IPS DF 6.9 (cell line): Measurements from ENCODE around the gene MARK3.

Experiments
- DNase-seq: peaks from one replicate; pipeline ENCODE4 v3.0.0-alpha.2; 2013; ENCODE audit warnings: low read depth, low spot score
- H3K27ac ChIP-seq: one replicate; pipeline ENCODE4 v1.5.1; 2013; ENCODE audit warnings: low read length, control low read depth
- H3K27me3 ChIP-seq: 2 replicates; pipeline ENCODE4 v1.6.1; 2013; ENCODE audit warnings: mild to moderate bottlenecking, low read length; ENCODE audit not compliant: control insufficient read depth, insufficient read depth
- H3K36me3 ChIP-seq: 2 replicates; pipeline ENCODE4 v1.6.1; 2013; ENCODE audit warnings: low read length; ENCODE audit not compliant: control insufficient read depth, insufficient read depth
- H3K4me1 ChIP-seq: 2 replicates; pipeline ENCODE4 v1.6.1; 2013; ENCODE audit warnings: low read length; ENCODE audit not compliant: control insufficient read depth, insufficient read depth
- H3K4me3 ChIP-seq: 2 replicates; pipeline ENCODE4 v1.5.1; 2013; ENCODE audit warnings: mild to moderate bottlenecking, low read length
- H3K9me3 ChIP-seq: 2 replicates; pipeline ENCODE4 v1.6.1; 2013; ENCODE audit warnings: low read length, inconsistent platforms; ENCODE audit not compliant: control insufficient read depth, insufficient read depth
- WGBS: extraction: QIAGEN DNeasy Blood & Tissue Kit; methylation state at CpG from one replicate; pipeline ENCODE4 v1.1.7; 2013; ENCODE audit warnings: mixed read lengths, missing lambda C conversion rate; ENCODE audit not compliant: insufficient read length, insufficient coverage; 5-methylcytosine and 5-hydroxymethylcytosine counted together

MARK3 gene

DNA sequence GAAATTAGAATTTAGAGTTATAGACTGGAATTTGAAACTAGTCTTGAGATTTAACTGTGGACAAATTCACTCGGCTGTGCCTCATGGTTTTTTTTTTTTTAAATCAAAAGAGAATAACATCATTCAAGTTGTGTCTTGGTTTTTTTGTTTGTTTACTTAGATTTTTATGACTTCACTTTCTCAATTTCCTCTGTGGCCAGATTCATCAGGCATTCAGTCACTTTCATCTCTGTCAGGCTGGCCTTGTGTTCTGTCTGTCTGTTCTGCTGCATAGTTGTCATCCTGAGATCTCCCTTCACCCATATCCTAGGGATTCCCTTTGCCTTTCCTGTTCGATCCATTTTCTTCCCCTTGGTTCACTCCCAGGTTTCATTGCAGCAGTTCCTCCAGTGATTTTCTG lies 10.0 kb downstream of the MARK3 start:
- H3K4me3 ChIP-seq, result no peak overlapping the region
- no peak for DNase-seq
- H3K4me1 ChIP-seq, result no peaks in the 10 kb centered on the region
- H3K36me3 ChIP-seq, result no peaks in the 10 kb centered on the region
- H3K27me3 ChIP-seq, result no peaks in the 10 kb centered on the region
- no peaks in the 10 kb centered on the region for H3K9me3 ChIP-seq
- H3K27ac ChIP-seq, result no peak overlapping the region
- WGBS, result no CpG with 5 or more reads among the region's 2 CpGs

DNA sequence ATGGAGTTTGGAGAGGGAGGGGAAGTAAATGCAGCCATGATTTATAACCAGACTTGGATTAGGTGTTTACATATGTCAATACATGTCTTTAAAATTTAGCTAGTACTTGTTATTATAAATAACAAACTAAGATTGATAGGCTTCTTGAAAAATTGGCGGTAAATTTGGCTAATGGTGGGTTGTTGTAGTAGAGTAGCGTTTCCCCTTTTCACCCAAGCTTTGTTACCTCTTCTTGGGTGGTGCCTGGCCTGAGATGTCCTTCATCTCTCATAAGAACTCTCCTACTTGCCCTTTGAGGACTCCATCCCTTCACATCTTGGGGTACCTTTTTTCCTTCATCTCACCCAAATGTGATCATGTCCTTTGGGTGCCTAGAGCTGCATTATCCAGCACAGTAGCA lies 11.2 kb downstream of the MARK3 start:
- no peaks in the 10 kb centered on the region for H3K4me1 ChIP-seq
- no CpG with 5 or more reads among the region's 2 CpGs for WGBS

DNA sequence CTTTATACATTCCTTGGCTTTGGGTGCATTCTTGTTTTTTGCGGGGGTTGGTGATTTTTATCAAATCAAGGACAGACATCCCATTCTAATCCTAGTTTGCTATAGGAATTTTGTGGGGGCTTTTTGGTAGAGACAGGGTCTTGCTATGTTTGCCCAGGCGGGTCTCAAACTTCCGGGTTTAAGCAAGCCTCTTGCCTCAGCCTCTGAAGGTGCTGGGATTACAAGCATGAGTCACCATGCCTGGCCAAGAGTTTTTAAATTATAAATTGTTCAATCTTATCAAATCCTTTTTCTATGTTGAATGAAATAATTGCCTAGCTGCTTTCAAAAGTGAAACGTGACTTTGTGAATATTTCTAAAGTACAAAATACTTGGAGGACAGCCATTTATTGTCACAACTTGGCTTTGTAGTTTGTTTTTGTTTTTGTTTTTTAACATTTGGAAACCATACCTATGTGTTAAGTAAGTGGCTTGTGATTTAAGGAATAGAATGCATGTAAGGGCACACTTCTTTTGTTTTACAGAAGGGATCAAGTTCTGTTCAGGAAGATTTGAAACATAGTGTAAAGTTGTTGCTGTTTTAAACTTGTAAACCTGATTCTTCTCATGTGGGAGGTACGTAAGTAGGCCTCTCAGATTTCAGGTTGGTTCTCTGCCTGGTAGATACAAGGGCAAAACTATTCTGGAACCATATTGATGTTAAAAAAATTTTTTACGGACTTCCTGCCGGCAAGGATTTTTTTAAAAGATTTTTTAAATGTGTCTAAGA lies 13.4 kb downstream of the MARK3 start:
- Histone ChIP-seq H3K27me3 (no peaks in the 10 kb centered on the region), H3K27ac (no peak overlapping the region), H3K4me1 (no peaks in the 10 kb centered on the region), H3K4me3 (no peak overlapping the region), H3K36me3 (no peaks in the 10 kb centered on the region), H3K9me3 (no peaks in the 10 kb centered on the region)
- no peak for DNase-seq
- WGBS, result no CpG with 5 or more reads among the region's 7 CpGs

More for the DNA sequence above, 11.2 kb downstream of the MARK3 start:
- no peak for DNase-seq
- no peak overlapping the region for H3K27ac ChIP-seq
- no peaks in the 10 kb centered on the region for H3K36me3 ChIP-seq
- no peaks in the 10 kb centered on the region for H3K9me3 ChIP-seq
- no peaks in the 10 kb centered on the region for H3K27me3 ChIP-seq
- no peak overlapping the region for H3K4me3 ChIP-seq

DNA sequence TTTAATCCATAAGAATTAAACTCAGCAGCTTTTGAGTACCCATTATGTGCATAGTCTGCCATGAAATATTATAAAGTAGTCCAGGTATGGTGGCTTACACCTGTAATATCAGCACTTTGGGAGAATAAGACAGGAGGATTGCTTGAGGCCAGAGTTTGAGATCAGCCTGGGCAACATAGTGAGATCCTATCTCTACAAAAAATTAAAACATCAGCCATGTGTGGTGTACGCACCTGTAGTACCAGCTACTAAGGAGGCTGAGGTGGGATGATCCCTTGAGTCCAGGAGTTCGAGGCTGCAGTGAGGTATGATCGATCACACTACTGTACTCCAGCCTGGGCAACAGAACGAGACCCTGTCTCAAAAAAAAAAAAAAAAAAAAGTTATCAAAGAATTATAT lies 15.3 kb downstream of the MARK3 start:
- Histone ChIP-seq H3K9me3 (no peaks in the 10 kb centered on the region), H3K27ac (no peak overlapping the region), H3K27me3 (no peaks in the 10 kb centered on the region), H3K36me3 (no peaks in the 10 kb centered on the region), H3K4me3 (no peak overlapping the region), H3K4me1 (no peaks in the 10 kb centered on the region)
- no peak for DNase-seq
- WGBS, result no CpG with 5 or more reads among the region's 4 CpGs

DNA sequence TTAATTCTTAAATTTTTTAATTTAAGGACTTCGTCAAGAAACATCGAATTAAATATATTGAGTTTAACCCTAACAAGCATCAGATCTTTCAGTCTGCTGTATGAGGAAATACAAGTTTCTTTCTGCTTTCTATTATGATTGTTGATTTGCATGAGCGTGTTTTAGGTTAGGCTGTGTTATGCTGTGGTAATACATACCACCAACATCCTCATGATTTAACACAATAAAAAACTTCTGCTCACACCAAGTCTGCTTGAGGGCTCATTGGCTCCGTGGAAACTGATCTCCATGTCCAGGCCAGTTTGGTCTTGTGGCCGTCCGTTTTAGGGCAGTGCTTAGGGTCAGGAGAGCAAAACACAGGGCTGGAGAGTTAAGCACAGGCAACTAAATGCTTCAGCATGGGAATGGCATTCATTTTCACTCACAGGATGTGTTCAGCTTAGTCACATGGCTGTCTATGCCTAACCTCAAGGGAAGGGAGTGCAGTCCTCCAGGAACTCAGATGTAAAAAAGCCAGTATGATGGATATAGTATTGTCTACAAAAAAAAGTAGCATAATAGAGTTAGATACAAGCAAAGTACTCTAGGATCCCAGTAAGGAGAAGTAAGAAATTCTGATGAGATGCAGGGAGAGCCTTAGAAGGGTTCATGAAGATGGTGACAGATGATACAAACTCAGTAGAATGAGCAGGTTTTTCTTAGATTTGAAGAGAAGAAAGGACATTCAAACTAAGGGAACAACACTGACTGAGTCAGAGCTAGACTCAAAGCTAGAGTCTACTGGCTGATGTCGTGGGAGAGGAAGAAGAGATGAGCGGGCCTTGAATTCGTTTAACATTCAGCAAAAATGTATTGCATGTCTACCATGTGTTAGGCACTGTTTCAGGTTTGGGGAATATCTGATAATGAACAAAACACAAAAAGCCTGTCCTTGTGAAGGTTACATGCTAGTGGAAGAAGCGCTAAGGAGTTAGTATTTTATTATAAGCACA lies 16.3 kb downstream of the MARK3 start:
- Histone ChIP-seq H3K27ac (no peak overlapping the region), H3K27me3 (no peaks in the 10 kb centered on the region), H3K4me3 (no peak overlapping the region), H3K9me3 (no peaks in the 10 kb centered on the region), H3K4me1 (no peaks in the 10 kb centered on the region), H3K36me3 (no peaks in the 10 kb centered on the region)
- WGBS, result no CpG with 5 or more reads among the region's 10 CpGs
- no peak for DNase-seq

DNA sequence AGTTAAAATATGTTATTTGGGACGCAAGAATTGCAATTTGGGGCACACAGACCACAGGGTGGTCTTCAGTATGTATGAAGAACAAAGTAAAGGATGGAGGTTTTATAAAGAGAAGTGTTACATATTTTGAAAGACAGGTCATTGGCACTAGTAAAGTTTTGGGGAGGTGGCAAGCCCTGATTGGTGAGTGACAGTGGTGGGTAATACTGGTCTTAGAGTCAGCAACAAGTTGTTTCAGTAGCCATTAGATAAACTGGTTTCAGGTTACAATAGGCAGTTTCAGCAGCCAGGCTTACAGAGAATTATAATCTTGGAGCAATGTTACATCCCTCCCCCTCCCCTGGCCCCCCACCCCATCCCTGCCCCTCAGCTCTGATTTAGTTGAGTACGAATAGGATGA lies 17.5 kb downstream of the MARK3 start:
- no peak overlapping the region for H3K27ac ChIP-seq
- no CpG with 5 or more reads among the region's 2 CpGs for WGBS
- H3K4me3 ChIP-seq, result no peak overlapping the region
- DNase-seq, result no peak
- H3K4me1 ChIP-seq, result no peaks in the 10 kb centered on the region
- H3K36me3 ChIP-seq, result no peaks in the 10 kb centered on the region
- no peaks in the 10 kb centered on the region for H3K27me3 ChIP-seq
- H3K9me3 ChIP-seq, result no peaks in the 10 kb centered on the region

DNA sequence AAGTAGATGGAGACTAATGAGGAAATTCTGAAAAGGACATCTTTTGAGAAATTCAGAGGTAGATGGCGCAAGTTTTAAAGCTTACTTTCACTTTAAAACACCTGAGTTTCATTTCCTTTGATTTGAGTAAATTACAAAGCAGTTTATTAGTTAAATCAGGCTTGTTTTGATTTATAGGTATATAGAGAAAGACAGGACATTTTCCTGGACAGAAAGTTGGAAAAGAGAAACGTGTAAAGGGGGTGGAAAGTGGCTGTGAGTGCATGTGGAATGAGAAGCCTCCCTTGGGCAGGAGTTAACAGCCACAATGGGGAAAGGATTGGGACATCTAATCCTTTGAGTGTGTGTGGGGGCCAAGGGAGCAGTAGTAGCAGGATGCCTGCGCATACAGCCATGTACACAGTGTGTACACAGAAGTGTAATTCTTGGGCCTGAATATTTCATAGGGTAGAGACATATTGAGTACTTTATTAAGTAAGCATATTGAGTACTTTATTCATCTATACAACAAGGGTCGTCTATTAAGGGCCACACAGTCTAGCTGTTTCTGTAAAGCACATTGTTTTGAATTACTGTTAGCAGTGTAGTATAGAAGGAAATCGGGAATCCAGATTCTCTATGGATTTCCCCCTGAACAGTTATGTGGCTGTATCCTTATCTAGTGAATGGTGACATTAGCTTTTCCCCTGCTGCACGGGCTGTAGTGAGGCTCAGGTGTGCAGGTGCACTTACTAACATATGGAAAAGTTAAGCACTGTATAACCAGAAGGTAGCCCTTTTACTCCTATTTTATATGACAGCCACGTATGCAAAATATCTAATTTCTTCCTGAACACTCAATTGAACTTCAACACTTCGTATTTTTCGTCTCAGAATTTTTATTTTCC lies 19.1 kb downstream of the MARK3 start:
- no peak overlapping the region for H3K4me3 ChIP-seq
- no peaks in the 10 kb centered on the region for H3K36me3 ChIP-seq
- no peaks in the 10 kb centered on the region for H3K9me3 ChIP-seq
- no peaks in the 10 kb centered on the region for H3K4me1 ChIP-seq
- DNase-seq, result no peak
- no peak overlapping the region for H3K27ac ChIP-seq
- 100% methylated on average over 3 of the region's 9 CpGs for WGBS
- no peaks in the 10 kb centered on the region for H3K27me3 ChIP-seq

DNA sequence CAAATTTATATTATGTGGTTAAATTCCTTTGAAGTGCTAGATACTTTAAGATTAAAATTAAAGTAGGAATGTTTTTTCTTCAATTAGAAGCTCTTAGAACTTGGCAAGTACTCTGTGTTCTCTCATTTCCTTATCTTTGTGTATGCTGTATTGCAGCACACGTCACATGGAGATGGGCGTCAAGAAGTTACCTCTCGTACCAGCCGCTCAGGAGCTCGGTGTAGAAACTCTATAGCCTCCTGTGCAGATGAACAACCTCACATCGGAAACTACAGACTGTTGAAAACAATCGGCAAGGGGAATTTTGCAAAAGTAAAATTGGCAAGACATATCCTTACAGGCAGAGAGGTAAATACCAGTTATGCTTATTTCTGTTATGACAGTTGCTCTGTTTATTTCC lies 19.7 kb downstream of the MARK3 start:
- H3K36me3 ChIP-seq, result no peaks in the 10 kb centered on the region
- no peaks in the 10 kb centered on the region for H3K27me3 ChIP-seq

DNA sequence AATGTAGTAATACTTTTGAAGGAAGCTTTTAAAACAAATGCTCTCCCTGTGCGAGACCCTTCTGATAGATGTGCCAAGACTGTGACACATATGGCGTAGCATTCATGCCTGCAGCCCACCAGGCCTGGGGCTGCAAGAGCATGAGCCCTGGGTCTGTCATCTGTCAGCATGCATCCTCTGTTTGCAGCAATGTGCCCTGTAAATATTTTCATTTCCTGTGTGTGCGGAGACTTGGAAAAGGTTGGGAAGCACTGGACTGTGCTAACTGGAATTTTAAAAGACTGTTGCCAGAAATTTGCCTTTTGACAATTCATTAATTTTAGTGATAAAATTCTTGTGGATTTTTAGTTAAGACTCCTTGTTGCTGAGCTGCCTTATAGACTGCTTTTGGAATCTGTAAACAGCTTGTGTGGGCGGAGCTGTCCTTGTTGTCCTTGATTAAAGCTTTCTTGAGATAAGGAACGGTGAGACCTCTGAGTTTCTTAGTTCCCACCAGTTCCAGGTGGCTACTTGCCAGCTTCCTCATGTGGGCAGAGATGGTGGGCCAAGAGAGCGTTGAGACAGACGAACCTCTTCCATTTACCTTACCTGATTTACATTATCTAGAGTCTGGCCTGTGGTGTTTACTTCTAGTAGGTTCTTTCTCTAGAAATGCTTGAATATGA lies 23.4 kb downstream of the MARK3 start:
- WGBS, result no CpG with 5 or more reads among the region's 7 CpGs
- peaks cover 3% of the 10 kb centered on the region; the same call in 1 of the 2 replicates for H3K36me3 ChIP-seq
- no peaks in the 10 kb centered on the region for H3K27me3 ChIP-seq
- H3K27ac ChIP-seq, result no peak overlapping the region
- no peaks in the 10 kb centered on the region for H3K4me1 ChIP-seq
- no peaks in the 10 kb centered on the region for H3K9me3 ChIP-seq
- no peak for DNase-seq
- no peak overlapping the region for H3K4me3 ChIP-seq

More for the DNA sequence above, 19.7 kb downstream of the MARK3 start:
- Histone ChIP-seq H3K9me3 (no peaks in the 10 kb centered on the region), H3K27ac (no peak overlapping the region), H3K4me3 (no peak overlapping the region), H3K4me1 (no peaks in the 10 kb centered on the region)
- WGBS, result no CpG with 5 or more reads among the region's 7 CpGs
- DNase-seq, result no peak
